Skeletal muscle cell (primary cell): ENCODE measurements around the gene LINC01488.

ENCODE experiments used
- DNase-seq: peaks from one replicate; pipeline ENCODE4 v3.0.0-alpha.2; 2010; ENCODE audit warnings: low read depth
- H3K4me3 ChIP-seq: 2 replicates; pipeline ENCODE4 v1.5.1; 2011; ENCODE audit warnings: low read depth, mild to moderate bottlenecking, control low read depth, low read length, moderate library complexity

LINC01488 gene

GRCh38 chr11:69462106-69462951 lies 19.1 kb upstream of the LINC01488 start:
- DNase-seq: no peak

GRCh38 chr11:69463181-69463994 lies 18.1 kb upstream of the LINC01488 start:
- no peak for DNase-seq
- no peak overlapping the region for H3K4me3 ChIP-seq

More at GRCh38 chr11:69462106-69462951, 19.1 kb upstream of the LINC01488 start:
- no peak overlapping the region for H3K4me3 ChIP-seq

GRCh38 chr11:69463995-69464960 lies 17.2 kb upstream of the LINC01488 start:
- no peak overlapping the region for H3K4me3 ChIP-seq
- DNase-seq: no peak

GRCh38 chr11:69465236-69466000 lies 16.0 kb upstream of the LINC01488 start:
- no peak overlapping the region for H3K4me3 ChIP-seq
- no peak for DNase-seq

- no peak overlapping the region for H3K4me3 ChIP-seq
- no peak for DNase-seq
Measured at GRCh38 chr11:69466039-69466438, 15.4 kb upstream of the LINC01488 start.

- DNase-seq: no peak
- H3K4me3 ChIP-seq: no peak overlapping the region
Measured at GRCh38 chr11:69467196-69467595, 14.3 kb upstream of the LINC01488 start.

- DNase-seq: no peak
- no peak overlapping the region for H3K4me3 ChIP-seq
Measured at GRCh38 chr11:69467646-69468045, 13.8 kb upstream of the LINC01488 start.

- DNase-seq: no peak
Measured at GRCh38 chr11:69468221-69468620, 13.2 kb upstream of the LINC01488 start.

GRCh38 chr11:69468911-69469885 lies 12.3 kb upstream of the LINC01488 start:
- no peak overlapping the region for H3K4me3 ChIP-seq
- DNase-seq: no peak

More at GRCh38 chr11:69468221-69468620, 13.2 kb upstream of the LINC01488 start:
- H3K4me3 ChIP-seq: no peak overlapping the region

GRCh38 chr11:69470301-69470700 lies 11.2 kb upstream of the LINC01488 start:
- no peak overlapping the region for H3K4me3 ChIP-seq
- no peak for DNase-seq

- DNase-seq: peak; percentile 29
- no peak overlapping the region for H3K4me3 ChIP-seq
Measured at GRCh38 chr11:69470793-69471728, 10.4 kb upstream of the LINC01488 start.

- no peak overlapping the region for H3K4me3 ChIP-seq
- no peak for DNase-seq
Measured at GRCh38 chr11:69471729-69472540, 9.5 kb upstream of the LINC01488 start.

GRCh38 chr11:69472541-69473275 lies 8.8 kb upstream of the LINC01488 start:
- DNase-seq: no peak
- H3K4me3 ChIP-seq: no peak overlapping the region

- no peak overlapping the region for H3K4me3 ChIP-seq
- no peak for DNase-seq
Measured at GRCh38 chr11:69473276-69473845, 8.1 kb upstream of the LINC01488 start.

- no peak for DNase-seq
- no peak overlapping the region for H3K4me3 ChIP-seq
Measured at GRCh38 chr11:69474736-69475135, 6.7 kb upstream of the LINC01488 start.
